ENCODE results near the gene LAMA1.

LAMA1 gene

DNA sequence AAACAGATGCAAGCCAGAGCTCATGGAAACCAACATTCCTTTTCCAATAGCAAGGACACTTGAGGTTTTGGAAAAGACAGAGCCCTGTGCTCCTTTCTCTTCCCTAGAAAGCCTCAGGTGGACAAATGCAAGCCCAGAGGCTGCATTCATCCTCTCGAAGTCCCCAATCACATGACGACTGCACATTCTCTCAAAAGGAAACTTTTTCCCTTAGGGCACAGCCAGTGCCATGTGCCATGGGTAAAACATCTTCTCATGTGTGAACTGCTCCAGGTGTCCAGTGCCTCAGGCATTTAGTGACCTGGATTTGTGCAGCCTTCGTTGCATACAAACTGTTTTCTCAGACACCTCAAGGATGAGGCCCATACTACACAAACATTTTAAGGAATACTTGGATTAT, 140.7 kb downstream of the LAMA1 start:
- DNase-seq: no peak

DNA sequence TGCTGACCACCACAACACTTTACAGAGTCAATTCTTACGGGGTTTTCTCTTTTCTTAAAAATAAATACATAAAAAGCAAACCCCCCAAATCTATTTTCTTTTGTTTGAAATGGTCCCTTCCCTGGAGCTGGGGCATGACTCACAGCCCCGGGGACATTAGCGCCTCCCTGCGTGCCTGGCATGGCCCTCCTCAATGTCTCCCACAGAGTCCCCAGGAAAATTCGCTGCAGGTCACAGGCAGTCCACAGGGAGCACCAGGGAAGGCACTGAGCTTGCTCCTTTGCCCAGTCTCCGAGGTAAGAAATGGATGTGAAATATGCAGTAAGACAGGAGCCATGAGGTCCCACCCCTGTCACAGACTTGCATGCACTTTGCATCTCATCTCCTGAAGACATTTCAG, 142.5 kb downstream of the LAMA1 start:
- DNase-seq: no peak

DNA sequence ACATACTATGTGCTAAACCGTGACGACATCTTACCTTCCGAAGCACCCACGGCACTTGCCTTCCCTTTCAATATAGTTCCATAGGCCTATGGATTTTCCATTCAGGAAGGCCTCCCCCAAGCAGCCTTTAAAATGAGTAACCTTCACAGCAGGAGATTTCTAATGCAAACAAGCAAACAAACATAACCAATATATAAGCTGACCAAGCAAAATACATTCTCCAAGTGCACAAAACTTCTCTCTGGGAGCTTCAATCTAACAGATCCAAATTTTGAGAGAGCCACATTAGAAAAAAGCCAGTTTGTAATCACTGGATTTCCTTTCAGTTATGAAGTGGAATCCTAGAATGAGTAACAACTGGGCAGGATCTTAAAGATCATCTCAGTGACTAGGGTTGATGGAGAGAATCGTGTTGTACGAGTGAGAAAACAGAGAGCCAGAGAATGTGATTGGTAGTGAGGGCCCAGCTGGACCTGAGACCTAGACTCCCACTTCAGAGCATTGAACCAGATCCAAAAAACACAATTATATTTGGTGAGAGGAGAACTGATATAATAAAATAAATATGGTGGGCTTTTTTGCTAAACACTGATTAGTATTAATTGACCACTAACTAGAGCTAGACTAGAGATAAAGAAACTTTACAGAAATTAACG, 145.6 kb downstream of the LAMA1 start:
- DNase-seq: no peak

DNA sequence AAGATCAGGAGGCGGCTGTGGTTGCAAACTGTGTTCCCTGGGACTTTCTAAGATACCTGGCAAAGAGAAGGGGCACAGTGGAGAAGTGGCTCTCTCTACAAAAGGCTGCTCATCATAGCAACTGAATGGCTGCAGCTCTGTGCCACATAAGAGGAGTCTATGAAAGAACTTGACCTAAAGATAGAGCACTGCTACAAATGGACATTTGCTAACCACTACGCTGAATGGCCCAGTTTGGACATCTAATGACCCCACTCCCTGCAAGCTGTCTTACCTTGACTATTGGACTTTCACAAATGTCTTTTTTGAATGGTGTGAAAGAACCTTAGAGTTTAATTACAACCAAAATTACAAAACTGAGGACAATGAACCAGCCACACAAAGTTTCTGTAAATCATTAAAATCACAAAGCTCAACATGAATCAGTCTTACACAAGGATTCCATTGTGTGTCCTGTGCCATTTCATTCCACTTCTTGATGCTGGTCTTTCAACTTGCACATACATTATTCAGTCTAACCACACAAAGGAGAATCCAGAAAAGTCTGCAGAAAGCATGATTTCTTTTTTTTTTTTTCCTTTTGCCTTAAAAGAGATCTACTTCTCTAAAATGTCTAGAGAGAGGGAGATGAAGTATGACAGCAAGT, 154.0 kb downstream of the LAMA1 start:
- DNase-seq: no peak

DNA sequence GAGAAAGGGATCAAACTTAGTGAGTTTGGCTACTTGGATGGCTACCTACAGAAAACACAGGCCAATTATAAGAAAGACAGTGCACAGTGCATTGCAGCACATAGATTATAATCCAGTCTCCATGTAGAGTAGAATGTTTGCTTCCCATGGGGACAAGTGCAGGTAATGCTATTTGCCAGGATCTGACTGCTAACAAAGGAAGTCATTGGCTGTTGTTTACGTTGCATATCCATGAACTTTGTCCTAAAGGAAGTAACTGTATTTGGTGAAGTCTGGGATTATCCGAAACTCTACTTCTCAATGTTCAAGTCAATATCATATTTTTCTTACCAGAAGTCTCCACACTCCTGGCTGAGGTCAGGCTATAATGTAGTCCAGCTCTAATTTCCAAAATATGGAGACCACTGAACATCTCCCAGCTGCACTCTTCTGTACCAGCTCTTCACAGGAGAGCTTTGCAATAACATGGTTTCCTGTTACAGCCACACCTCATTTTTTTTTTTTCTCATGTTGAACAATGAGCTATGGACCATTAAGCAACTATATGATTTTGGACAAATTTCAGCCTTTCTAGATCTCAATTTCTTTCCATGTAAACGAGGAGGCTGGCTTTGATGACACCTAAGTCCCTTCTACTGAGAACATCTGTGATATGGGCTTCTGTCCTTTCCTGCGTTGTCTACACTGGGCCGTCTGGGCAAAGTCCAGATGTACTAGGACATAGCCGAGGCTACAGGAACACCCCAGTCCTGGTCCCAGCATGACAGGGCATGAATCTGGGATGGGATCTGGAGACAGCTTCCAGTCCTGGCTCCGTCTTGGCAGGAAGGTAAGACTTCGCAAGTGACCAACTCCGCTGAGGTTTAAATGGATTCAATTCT, 154.8 kb downstream of the LAMA1 start:
- DNase-seq: no peak

DNA sequence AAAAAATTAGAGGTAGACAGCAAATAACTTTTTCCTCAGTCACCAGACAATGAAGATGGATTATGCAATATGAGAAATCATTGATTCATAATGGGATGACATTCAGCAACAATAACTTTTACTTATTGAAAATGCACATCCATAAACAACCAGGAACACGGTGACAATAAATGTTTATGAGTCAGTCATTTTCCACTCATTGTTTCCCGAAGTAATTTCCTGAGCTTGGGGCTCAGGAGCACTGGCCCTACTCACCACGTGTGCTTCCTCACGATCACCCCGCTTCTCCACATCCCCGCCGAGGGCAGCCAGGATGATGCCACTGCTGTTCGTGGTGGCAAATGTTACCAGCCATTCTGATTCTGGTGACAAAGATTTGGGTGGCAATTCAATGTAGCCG, 156.3 kb downstream of the LAMA1 start:
- no peak for DNase-seq

DNA sequence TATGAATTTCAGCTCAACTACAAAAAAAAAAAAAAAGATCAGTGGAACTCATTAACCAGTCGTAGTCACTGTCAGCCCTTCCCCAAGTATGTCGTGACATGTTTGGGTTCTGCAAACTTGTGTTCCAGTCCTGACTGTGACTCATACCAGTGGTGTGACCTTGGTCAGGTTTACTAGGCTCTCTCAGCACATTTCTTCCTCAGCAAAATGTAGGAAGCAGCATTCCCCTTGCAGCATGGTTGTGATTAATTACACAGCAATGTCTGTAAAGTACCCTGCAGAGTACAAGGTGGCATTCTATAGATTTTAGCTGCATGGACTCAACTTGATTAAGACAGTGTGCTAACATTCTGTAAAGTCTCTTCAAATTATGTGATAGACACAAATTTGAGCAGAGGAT, 156.9 kb downstream of the LAMA1 start:
- no peak for DNase-seq

DNA sequence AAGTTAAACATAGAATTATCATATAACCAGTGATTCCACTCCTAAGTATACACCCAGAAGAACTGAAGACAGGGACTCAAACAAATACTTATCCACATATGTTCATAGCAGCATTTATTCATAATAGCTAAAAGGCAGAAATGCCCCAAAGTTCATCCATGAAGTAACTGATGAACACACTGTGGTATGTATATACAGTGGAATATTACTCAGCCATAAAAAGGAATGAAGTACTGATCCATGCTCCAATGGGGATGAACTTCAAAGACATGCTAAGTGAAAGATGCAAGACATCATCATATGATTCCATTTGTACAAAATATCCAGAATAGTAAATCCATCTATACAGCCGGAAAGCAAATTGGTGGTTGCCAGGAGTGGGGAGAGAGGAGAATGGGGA, 157.5 kb downstream of the LAMA1 start:
- DNase-seq: no peak

DNA sequence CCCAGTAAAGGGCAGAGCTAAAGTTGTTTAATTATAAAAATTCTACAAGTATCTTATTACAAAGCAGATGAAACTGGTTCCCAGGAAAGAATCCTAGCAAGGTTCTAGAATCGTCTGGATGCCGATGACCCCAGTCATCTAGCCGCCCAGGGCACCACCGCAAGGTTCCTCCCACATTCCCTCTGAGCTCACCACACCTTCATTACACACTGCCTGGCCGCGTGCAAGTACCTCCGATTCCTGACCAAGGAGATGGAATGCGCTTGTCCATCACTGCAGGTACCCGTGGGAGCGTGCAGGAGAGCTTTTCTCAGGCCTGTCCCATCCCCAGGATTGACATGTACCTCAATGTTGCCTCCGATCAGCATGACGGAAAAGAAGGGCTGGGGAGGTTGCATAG, 158.5 kb downstream of the LAMA1 start:
- DNase-seq: no peak

DNA sequence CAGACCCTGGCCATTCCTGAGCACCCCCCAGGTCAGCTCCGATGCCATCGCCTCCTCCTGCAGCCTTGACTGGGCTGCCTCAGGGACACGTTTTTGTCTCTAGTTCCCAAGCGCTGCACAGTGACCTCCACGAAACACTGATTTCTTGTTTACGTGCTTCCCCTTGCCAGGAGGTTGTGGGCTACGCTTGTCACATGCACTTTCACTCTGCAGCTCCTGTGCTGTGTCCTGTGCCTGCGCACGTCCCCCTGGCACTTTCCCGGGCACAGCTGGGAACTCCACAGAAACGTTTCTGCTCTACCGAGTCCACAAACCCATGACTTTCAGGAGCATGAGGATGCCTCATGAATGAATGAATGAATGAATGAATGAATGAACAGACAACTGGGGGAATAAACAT, 160.6 kb downstream of the LAMA1 start:
- DNase-seq: no peak

DNA sequence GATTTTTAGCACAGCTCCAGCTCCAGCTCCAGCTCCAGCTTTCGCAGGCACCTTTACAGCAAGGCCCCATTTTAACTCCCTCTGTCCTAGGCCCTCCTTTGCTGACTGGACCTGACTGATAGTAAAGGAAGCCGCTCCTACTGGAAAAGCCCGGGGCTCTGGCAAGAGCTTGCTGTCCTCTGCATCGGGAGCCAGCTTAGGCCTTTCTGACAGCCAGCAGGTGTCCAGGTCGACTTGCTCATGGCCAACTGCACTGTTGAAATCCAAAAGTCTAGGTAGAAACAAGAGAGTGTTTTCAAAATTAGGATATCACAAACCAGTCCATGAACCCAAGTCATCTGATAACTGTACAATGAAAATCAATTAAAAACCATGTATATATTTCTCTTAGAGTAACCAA, 161.1 kb downstream of the LAMA1 start:
- no peak for DNase-seq

DNA sequence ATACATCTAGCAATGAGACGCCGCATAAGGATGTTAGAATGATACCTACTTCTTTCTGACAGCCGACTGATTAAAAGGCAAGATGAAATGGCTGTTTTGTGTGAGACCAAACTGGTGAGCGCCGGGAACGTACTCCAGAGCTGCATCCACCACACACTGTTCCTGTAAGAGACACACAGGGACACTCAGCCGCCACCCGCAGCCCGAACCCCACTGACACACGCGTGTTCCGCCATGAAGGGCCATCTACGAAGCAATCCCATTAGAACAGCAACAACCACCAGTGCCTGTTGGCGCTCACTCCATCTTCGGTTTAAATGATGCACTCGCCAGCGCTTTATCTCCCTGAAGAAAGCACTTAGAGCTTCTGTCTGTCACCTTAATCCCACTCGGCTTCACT, 162.3 kb downstream of the LAMA1 start:
- DNase-seq: no peak

DNA sequence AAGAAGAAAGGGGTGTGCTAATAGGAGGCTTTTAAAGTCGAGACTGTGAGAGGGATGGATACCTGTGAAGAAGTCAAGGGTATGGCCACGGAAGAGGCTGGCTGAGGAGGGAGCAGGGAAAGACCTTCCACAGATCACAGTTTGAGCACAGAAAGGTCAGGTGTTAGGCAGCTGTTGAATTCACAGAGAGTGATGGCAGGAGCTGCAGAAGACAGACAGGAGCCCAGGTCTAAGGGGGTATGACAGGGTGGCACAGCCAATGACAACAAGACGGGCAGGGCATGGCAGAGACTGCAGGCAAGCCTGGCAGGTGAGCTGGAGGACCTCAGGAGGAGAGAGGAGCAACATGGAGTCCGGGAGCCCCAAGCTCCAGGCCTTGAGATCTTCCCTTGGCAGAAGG, 163.1 kb downstream of the LAMA1 start:
- DNase-seq: no peak

DNA sequence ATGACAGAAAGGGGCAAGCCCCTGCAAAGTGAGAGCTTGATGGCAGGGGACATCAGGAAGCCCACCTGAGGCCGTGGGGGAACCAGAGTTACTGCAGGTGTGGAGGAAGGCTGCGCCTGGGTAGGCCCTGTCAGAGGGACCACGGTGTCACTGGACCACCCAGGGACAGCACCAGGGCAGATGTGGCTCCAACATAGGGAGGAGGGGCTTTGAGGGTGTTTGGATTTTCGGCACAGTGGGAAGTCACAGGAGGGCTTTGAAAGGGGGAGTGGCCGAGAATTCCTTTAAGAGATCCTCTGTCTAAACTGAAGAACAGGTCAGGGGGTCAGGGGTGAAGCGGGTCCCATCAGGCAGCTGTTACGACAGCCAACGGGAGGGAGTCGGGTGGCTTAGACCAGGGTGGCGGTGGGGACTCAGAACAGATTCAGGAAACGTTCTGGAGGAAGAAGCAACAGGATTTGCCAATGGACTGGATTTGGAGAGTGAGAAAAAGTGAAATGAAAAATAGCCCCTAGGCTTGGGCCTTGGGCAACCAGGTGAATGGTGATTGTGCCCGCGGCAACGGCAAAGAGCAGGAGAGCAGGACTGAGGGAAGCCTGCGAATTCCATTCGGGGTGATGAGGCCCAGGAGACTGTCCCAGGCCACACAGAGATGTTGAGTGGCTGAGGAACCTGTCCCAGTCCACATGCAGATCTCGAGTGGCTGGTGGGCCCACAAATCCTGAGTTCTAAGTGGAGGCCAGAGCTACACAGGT, 166.1 kb downstream of the LAMA1 start:
- no peak for DNase-seq

DNA sequence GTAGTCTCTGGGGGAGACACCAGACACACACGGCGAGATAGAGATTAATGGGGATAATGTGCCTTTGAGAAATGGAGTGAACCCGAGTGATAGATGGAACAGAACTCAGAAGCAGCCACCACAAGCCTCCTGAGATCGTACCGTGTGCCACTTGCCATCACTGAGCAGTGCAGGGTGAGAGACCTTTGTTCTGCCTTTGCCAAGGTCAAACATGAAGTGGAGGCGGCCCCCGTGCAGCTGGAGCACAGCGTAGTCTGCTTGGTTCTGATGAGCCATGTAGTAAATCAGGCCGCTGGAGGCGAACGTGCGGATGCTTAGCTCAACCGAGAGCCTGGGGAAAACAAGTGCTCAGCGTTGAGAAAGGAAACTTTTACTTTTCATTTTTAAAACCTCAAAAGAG, 167.0 kb downstream of the LAMA1 start:
- no peak for DNase-seq

DNA sequence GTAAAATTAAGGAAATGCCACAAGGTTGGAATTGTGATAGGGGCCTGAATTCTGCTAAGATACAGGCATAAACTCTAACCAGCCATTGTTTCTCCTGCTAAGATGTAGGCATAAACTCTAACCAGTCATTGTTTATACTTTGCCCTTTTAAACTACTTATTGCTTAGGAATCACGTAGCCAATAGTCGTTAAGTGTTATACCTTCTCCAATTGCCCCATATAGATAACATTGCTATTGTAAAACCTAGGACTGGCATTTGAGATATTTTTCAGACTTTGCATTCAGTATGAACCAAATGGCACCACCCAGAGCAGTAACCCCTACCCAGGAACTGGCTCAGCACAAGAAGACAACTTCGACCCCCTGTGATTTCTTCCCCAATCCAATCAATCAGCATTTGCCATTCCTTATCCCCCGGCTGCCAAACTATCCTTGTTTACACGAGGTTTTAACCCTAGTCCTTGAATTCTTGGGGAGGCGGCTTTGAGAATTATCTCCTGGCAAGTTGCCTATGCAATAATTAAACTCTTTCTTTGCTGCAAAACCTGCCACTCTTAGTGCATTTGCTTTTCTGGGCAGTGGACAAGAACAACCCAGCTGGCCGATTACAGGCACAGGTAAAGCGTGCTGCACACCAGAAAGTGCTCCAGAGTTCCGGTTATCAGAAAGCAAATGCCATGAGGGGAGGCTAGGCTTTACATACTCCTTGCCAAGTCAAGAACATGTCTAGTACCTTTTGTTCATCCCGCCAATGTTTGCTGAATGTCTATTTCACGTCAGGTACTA, 167.6 kb downstream of the LAMA1 start:
- DNase-seq: no peak

DNA sequence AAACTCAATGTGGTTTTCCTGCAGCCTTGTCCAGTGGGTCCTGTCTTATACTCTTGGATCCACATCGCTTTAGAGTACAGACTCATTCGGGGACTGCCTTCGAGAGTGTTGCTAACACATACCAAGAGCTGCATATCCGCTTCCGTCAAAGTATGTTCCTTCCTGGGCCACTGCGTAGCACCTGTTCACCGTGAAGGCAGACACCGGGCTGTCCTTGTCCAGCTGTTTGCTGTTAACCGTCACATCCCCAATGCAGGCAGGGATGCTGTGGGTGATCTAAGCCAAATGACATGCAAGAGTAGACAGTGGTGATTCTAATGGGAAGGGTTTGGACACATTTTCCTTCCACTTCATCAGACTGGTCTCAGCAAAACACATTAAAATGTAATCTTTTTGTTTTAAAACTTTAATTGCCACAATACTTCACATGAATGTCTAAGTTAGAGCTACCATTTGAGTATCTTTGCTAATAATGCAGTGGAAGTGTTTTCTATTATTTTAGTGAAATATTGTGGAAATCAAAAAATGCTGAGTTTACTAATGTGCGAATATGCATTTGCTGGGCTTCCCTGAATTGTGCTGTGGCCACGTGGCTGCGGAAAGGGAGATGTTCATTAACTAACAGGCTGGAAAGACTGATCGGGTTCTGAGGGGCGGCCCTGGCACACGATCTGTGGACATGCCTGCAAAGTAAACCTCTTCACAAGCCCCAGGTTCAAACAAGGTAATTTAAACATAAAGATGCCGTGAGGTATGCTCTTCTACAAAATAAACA, 169.1 kb downstream of the LAMA1 start:
- no peak for DNase-seq

DNA sequence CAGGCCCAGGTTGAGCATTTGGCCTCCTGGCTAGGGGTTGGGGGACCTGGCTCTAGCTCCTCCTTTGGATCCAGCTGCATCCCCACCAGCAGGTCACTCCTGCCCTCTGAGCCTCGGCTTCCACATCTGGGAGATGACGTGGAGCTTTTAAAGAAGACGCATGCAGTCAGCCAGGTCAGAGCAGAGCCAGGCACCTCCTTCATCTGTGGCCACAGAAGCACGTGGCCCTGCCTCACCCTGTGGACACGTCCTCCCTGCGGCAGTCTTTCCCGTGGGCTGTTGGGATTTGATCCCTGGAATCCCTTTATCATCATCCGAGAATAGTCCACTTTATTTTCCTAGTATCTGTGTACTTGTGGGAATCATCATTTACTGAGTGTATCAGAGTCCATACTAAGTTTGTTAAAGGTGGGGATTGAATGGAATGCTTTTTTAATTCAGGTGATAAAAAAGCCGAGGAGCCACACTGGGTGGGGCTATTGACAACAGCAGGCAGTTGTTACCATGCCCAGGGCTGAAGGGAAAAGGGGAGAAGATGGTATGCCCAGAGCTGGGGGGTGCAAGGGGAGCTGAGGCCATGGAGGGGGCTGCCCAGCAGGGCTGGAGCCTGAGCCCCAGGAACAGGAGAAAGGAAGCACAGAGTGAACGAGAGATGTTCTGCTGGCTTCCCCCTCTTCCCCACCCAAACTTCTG, 170.1 kb downstream of the LAMA1 start:
- DNase-seq: no peak

DNA sequence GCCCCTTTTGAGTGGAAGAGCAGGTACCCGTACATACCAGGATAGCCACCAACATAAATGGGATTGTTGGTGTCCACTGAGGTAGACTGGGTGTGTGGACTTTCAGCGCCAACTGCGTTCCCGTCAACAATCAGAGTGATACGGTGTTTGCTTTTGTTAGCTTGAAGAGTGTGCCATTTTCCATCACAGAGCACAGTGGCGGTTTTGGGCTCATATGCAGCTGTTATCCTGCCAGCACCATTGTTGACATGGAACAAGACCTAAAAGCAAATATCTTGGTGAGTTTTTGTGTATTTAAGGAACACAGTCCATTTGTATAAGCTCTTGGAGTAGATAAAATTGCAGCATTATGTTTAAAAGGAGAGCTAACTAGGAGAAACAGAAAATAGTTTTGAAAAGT, 174.5 kb downstream of the LAMA1 start:
- no peak for DNase-seq

DNA sequence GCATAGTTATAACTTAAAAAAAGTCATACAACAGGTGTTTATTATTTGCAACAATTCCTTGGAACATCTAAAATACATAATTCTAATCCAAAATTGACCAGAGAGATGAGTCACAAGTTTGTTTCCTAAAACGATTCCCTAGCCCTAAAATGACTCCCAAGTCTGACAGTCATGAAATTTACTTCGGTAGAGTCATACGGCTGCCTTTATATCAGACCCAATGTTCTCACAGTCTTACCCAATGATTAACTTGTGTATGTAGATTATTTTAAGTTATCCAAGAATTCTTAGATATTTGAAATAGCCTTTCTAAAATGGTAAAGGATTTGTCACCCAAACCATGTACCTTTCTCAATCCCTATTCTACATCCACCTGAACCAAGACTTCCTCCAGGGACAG, 174.9 kb downstream of the LAMA1 start:
- DNase-seq: no peak

DNA sequence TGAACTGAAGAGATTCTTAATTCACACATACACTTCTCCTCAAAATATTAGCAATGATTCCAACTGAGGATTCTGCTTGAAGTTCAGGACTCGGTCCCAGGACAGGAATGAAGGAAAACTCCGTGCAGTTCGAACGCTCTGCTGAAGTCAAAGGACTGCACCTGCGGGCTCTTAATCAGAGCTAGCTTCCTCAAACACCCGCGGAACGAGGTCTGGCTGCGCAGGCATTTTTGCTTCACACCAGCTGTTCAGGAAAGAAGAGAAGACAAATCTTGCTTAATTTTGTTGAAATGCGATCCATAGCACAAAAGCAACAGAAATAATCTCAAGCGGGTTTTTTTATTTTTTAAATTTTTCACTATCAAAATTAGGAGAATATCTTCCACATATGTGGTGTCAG, 175.6 kb downstream of the LAMA1 start:
- DNase-seq: no peak
